Measurements from ENCODE around the gene HLA-DMA.

The HLA-DMA gene

DNA sequence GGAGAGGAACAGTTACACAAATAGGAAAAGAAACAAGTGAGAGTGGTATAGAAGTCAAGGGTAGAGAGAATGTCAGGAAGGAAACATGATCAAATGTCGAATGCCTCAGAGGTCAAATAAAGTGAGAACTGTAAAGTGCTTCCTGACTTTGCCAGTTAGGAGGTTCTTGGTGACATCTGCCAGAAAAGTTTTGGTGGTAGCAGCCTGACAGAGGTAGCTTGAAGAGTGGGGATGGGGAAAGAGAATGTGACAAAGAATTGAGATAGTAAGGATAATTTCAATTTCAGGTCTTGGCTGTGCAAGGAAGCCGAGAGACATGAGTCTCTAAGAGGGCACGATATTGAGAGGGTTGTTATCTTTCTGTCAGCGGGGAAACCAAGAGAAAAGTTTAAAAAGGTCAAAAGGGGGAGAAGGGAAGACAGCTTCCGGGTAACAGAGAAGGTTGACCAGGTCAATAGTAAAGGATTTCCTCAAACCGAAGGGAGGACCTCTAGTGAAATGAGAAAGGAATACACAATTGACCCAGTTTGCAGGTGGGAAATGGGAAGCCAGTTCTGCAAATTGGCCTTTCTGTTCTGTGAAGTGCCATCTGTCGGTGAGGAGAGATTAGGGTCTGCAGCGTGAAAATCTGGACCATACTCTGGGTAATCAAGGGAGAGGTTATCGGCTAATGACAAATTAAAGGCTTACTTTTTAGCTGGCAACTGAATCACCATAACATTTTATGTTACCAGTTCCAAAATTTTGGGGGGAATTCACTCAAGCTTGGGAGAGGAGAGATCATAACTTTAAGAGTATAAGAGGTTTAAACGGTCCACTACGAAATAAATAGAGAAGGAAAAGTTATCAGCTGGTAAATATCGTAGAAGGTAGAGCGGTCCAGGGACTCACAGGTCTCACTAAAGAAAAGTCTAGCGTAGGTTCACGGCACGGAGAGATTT, 14.5 kb upstream of the HLA-DMA start:
- H3K27ac ChIP-seq, result peak overlapping the region; percentile 100; the same call in 1 of the 2 replicates

DNA sequence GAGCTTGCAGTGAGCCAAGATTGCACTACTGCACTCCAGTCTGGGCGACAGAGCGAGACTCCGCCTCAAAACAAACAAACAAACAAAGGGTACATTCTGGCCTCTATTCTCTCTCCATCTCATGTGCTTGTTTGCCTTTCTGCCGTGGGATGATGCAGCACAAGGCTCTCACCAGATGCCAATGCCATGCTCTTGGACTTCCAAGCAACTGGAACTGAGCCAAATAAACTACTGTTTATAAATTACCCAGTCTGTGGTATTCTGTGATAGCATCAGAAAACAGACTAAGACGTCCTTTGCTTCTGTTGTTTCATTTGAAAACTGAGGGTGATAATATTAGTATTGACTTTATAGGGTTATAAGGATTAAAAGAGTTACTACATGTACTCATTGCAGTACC, 11.9 kb upstream of the HLA-DMA start:
- H3K9ac ChIP-seq (ENCODE audit: insufficient read length), result no peak overlapping the region
- H3K9me3 ChIP-seq (ENCODE audit: low read depth, low read length), result no peaks in the 10 kb centered on the region
- no peak for DNase-seq (ENCODE audit: low read depth, low spot score)

More for the DNA sequence above, 14.5 kb upstream of the HLA-DMA start:
- H3K36me3 ChIP-seq (ENCODE audit: insufficient read depth, low read length), result peaks cover 2% of the 10 kb centered on the region
- no peak for DNase-seq (ENCODE audit: low read depth, low spot score)
- peak overlapping the region; percentile 99 for H3K9ac ChIP-seq (ENCODE audit: insufficient read length)
- H3K4me3 ChIP-seq, result peak overlapping the region; percentile 88
- TF ChIP-seq POLR2AphosphoS5 (IDR thresholded peaks at IDR 0.05; ENCODE audit: borderline replicate concordance, low read depth, low read length) (no peak), EZH2 (IDR thresholded peaks at IDR 0.05) (no peak), FOXP2 (optimal IDR thresholded peaks at IDR 0.05; ENCODE audit: control extremely low read depth, extremely low read length, insufficient read depth) (no peak)
- no peaks in the 10 kb centered on the region for H3K9me3 ChIP-seq (ENCODE audit: low read depth, low read length)

DNA sequence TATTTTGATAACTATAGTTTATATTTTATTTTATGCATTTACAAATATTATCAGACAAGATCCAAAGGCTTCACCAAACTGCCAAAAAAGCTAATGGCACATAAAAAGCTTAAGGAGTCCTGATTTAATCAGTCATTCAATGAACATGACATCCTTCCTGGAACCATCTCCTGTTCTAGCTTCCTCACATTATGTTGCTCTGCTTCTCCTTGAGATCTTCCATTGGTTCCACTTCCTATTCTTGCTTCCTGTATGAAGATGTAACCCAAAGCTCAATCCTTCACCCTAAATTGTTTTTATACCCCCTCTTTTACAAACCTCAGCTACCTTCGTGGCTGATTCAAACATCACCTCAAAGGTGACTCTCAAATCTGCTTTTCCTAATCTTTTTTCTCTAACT, 11.0 kb upstream of the HLA-DMA start:
- H3K4me3 ChIP-seq, result no peak overlapping the region

More for the DNA sequence above, 11.9 kb upstream of the HLA-DMA start:
- Histone ChIP-seq H3K36me3 (ENCODE audit: insufficient read depth, low read length) (no peaks in the 10 kb centered on the region), H3K4me3 (no peak overlapping the region), H3K27ac (no peak overlapping the region)
- TF ChIP-seq FOXP2 (optimal IDR thresholded peaks at IDR 0.05; ENCODE audit: control extremely low read depth, extremely low read length, insufficient read depth) (no peak), POLR2AphosphoS5 (IDR thresholded peaks at IDR 0.05; ENCODE audit: borderline replicate concordance, low read depth, low read length) (no peak), EZH2 (IDR thresholded peaks at IDR 0.05) (no peak)

DNA sequence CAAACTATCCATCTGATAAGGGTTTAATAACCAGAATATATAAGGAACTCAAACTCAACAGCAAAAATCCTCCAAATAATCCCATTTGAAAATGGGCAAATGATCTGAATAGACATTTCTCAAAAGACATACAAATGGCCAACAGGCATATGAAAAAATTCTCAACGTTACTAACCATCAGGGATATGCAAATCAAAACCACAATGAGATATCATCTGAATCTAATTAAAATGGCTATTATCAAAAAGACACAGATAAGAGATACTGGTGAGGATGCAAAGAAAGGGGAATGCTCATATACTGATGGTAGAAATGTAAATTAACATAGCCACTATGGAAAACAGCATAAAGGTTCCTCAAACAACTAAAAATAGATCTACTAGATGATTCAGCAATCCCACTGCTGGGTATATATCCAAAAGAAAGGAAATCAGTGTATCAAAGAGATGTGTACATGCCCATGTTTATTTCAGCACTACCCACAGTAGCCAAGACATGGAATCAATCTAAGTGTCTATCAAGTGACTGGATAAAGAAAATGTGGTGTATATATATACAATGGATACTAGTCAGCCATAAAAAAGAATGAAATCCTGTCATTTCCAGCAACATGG, 9.4 kb upstream of the HLA-DMA start:
- no peak for DNase-seq (ENCODE audit: low read depth, low spot score)

More for the DNA sequence above, 11.0 kb upstream of the HLA-DMA start:
- Histone ChIP-seq H3K36me3 (ENCODE audit: insufficient read depth, low read length) (no peaks in the 10 kb centered on the region), H3K27ac (no peak overlapping the region), H3K9me3 (ENCODE audit: low read depth, low read length) (no peaks in the 10 kb centered on the region), H3K9ac (ENCODE audit: insufficient read length) (no peak overlapping the region)
- no peak for DNase-seq (ENCODE audit: low read depth, low spot score)
- TF ChIP-seq POLR2AphosphoS5 (IDR thresholded peaks at IDR 0.05; ENCODE audit: borderline replicate concordance, low read depth, low read length), result no peak
- TF ChIP-seq FOXP2 (optimal IDR thresholded peaks at IDR 0.05; ENCODE audit: control extremely low read depth, extremely low read length, insufficient read depth), result no peak
- no peak for TF ChIP-seq EZH2 (IDR thresholded peaks at IDR 0.05)

DNA sequence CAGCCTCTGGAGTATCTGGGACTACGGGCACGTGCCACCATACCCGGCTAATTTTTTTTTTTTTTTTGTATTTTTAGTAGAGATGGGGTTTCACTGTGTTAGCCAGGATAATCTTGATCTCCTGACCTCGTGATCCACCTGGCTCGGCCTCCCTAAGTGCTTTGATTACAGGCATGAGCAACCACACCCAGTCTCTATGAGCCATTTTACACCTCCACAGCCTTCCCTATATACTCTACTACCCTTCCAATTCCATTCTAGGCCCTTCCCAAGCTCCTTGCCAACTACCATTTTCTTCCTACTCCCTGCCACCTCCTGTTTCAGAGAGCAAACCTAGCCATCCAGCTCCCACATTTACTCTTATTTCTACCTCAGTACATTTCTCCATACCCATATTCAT, 7.7 kb upstream of the HLA-DMA start:
- Histone ChIP-seq H3K36me3 (ENCODE audit: insufficient read depth, low read length) (no peaks in the 10 kb centered on the region), H3K9ac (ENCODE audit: insufficient read length) (no peak overlapping the region), H3K9me3 (ENCODE audit: low read depth, low read length) (no peaks in the 10 kb centered on the region), H3K27ac (no peak overlapping the region), H3K4me3 (no peak overlapping the region)
- no peak for DNase-seq (ENCODE audit: low read depth, low spot score)
- TF ChIP-seq FOXP2 (optimal IDR thresholded peaks at IDR 0.05; ENCODE audit: control extremely low read depth, extremely low read length, insufficient read depth) (no peak), POLR2AphosphoS5 (IDR thresholded peaks at IDR 0.05; ENCODE audit: borderline replicate concordance, low read depth, low read length) (no peak), EZH2 (IDR thresholded peaks at IDR 0.05) (no peak)

More for the DNA sequence above, 9.4 kb upstream of the HLA-DMA start:
- Histone ChIP-seq H3K36me3 (ENCODE audit: insufficient read depth, low read length) (no peaks in the 10 kb centered on the region), H3K9ac (ENCODE audit: insufficient read length) (no peak overlapping the region), H3K4me3 (peak overlapping the region; percentile 8), H3K9me3 (ENCODE audit: low read depth, low read length) (no peaks in the 10 kb centered on the region), H3K27ac (peak overlapping the region; percentile 68)
- TF ChIP-seq FOXP2 (optimal IDR thresholded peaks at IDR 0.05; ENCODE audit: control extremely low read depth, extremely low read length, insufficient read depth), result no peak
- no peak for TF ChIP-seq EZH2 (IDR thresholded peaks at IDR 0.05)
- no peak for TF ChIP-seq POLR2AphosphoS5 (IDR thresholded peaks at IDR 0.05; ENCODE audit: borderline replicate concordance, low read depth, low read length)

DNA sequence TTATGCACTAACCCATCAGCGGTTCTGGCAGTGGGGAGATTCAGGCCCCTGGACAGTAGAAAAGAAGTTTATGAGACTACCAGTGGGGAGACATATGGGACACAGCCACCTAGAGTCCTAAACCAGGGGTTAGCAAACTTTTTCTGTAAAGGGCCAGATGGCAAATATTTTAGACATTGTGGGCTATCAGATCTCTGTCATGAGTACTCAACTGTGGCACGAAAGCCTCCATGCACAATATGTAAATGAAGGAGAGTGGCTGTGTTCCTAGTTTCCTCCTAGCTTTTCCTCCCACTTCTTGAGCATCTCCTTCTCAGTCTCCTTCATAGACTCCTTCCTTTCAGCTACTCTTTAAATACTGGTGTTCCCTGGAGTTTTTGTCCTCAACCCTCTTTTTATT, 3.3 kb upstream of the HLA-DMA start:
- Histone ChIP-seq H3K36me3 (ENCODE audit: insufficient read depth, low read length) (peaks cover 4% of the 10 kb centered on the region; the same call in 1 of the 2 replicates), H3K4me3 (no peak overlapping the region)
- no peak for DNase-seq (ENCODE audit: low read depth, low spot score)

DNA sequence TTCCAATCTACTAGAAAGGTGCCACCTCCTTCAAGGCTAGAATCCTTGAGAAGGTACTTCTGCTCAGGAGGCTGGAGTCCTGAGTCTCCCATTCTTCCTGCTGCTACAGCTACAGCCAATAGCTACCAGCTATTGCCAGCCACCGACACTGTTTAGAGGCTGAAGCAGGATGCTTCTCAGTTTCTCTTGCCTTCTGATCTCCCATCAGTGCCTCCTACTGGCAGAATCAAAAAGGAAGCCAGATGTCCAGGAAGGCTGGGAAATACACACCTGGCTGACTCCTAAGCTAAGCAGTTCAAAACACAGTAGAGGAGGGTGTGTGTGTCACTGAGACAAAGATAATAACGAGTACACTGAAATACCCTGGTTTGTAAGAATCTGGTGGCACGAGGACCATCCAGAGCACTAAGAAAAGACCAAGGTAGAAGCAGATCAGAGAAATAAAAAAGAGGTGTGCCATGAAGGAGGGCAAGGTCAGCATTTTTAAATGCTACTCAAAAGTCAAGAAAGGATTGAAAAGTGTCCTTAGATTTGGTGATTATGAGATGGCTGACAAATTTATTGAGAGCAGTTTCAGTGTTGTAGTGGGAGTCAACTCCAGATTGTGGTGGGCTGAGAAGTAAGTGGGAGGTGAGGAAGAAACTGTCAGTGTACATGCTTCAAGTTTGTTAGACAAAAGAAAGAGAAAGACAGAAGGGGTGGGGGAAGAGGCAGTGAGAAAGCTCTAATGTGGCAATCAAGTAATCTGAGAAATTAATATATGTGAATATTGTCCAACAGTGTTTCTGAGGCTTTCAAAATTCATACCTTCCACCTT, 2.3 kb upstream of the HLA-DMA start:
- Histone ChIP-seq H3K9ac (ENCODE audit: insufficient read length) (no peak overlapping the region), H3K27ac (no peak overlapping the region), H3K9me3 (ENCODE audit: low read depth, low read length) (no peaks in the 10 kb centered on the region), H3K4me3 (no peak overlapping the region), H3K36me3 (ENCODE audit: insufficient read depth, low read length) (peaks cover 4% of the 10 kb centered on the region; the same call in 1 of the 2 replicates)
- TF ChIP-seq POLR2AphosphoS5 (IDR thresholded peaks at IDR 0.05; ENCODE audit: borderline replicate concordance, low read depth, low read length) (no peak), EZH2 (IDR thresholded peaks at IDR 0.05) (no peak), FOXP2 (optimal IDR thresholded peaks at IDR 0.05; ENCODE audit: control extremely low read depth, extremely low read length, insufficient read depth) (no peak)
- no peak for DNase-seq (ENCODE audit: low read depth, low spot score)

More for the DNA sequence above, 3.3 kb upstream of the HLA-DMA start:
- H3K27ac ChIP-seq, result no peak overlapping the region
- H3K9ac ChIP-seq (ENCODE audit: insufficient read length), result no peak overlapping the region
- TF ChIP-seq EZH2 (IDR thresholded peaks at IDR 0.05) (no peak), POLR2AphosphoS5 (IDR thresholded peaks at IDR 0.05; ENCODE audit: borderline replicate concordance, low read depth, low read length) (no peak), FOXP2 (optimal IDR thresholded peaks at IDR 0.05; ENCODE audit: control extremely low read depth, extremely low read length, insufficient read depth) (no peak)
- no peaks in the 10 kb centered on the region for H3K9me3 ChIP-seq (ENCODE audit: low read depth, low read length)
